ENCODE results near the gene PSMD1.

The PSMD1 gene

DNA sequence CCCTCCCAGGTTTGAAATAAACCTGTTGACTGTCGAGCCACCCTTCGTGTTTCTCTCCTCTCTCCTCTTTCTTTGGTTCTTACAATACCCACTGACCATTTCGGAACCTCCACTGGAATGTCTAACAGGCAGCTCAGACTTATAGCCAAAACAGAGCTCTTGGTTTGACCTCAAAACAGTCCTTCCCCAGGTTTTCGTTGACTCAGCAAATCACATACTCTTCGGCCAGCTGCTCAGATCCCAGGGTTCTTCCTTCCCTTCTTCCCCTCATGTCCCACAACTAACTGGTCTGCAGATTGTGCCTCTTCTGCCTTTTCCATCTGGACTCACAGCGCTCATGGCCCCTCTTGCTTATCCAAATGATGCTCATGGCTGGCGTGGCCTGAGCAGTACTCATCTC is 146.4 kb downstream of the PSMD1 start:
- Histone ChIP-seq H3K4me1 (ENCODE audit: control insufficient read depth in 1 of 2, insufficient read depth in 1 of 2, low read depth in 1 of 2, low read length in 1 of 2) (peaks cover 6 to 9% of the 10 kb centered on the region in 2 experiments), H3K36me3 (no peaks in the 10 kb centered on the region), H3K4me3 (ENCODE audit: low read depth in 1 of 2, low read length in 1 of 2) (no peak overlapping the region), H3K9me3 (no peaks in the 10 kb centered on the region), H3K27ac (no peak overlapping the region), H3K27me3 (peaks cover 9% of the 10 kb centered on the region)
- TF ChIP-seq, protein P1, sequence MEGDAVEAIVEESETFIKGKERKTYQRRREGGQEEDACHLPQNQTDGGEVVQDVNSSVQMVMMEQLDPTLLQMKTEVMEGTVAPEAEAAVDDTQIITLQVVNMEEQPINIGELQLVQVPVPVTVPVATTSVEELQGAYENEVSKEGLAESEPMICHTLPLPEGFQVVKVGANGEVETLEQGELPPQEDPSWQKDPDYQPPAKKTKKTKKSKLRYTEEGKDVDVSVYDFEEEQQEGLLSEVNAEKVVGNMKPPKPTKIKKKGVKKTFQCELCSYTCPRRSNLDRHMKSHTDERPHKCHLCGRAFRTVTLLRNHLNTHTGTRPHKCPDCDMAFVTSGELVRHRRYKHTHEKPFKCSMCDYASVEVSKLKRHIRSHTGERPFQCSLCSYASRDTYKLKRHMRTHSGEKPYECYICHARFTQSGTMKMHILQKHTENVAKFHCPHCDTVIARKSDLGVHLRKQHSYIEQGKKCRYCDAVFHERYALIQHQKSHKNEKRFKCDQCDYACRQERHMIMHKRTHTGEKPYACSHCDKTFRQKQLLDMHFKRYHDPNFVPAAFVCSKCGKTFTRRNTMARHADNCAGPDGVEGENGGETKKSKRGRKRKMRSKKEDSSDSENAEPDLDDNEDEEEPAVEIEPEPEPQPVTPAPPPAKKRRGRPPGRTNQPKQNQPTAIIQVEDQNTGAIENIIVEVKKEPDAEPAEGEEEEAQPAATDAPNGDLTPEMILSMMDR (IDR thresholded peaks at IDR 0.05), result no peak

DNA sequence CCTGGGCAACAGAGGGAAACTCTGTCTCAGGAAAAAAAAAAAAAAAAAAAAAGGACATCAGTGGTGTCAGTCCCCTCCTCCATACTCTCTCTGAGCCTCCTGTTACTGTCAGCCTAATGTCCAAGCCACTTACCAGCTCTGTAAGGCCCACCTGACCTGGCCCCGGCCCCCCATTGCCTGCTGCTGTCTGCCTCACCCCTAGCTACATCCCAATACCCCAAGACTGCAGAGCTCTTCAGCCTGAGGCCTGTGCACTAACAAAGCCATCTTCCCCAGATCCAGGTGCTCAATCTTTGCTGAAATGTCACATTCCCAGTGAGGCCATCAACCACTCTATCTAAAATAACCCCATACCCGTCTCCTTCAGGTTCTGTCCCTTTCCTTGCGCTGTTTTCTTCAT is 147.5 kb downstream of the PSMD1 start:
- no peak overlapping the region for H3K27ac ChIP-seq
- TF ChIP-seq, protein P1 (IDR thresholded peaks at IDR 0.05), result no peak
- no peak overlapping the region for H3K4me3 ChIP-seq (ENCODE audit: low read depth in 1 of 2, low read length in 1 of 2)
- H3K36me3 ChIP-seq, result no peaks in the 10 kb centered on the region
- H3K9me3 ChIP-seq, result no peaks in the 10 kb centered on the region
- H3K4me1 ChIP-seq (ENCODE audit: control insufficient read depth in 1 of 2, insufficient read depth in 1 of 2, low read depth in 1 of 2, low read length in 1 of 2), result peaks cover 0 to 2% of the 10 kb centered on the region in 2 experiments
- peaks cover 4% of the 10 kb centered on the region for H3K27me3 ChIP-seq

DNA sequence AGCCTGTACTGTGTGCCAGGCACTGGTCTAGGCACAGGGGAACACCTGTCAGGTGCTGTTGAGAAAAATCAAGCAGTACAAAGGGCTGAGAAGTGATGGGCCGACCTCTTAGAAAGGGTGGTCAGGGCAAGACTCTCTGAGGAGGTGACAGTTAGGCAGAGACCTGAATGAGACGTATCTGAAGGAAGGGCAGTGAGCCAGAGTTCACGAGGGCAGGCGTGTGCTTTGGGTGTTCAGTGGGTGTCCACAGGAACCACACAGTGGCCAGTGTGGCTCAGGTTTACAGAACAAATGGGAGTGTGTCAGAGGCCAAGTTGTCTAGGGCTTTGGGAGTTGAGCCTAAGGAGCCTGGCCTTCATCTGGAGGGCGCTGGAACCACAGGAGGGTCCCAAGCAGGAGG is 147.9 kb downstream of the PSMD1 start:
- TF ChIP-seq, protein P1 (IDR thresholded peaks at IDR 0.05), result no peak
- H3K4me1 ChIP-seq (ENCODE audit: control insufficient read depth in 1 of 2, insufficient read depth in 1 of 2, low read depth in 1 of 2, low read length in 1 of 2), result no peaks in the 10 kb centered on the region
- H3K36me3 ChIP-seq, result no peaks in the 10 kb centered on the region
- H3K9me3 ChIP-seq, result no peaks in the 10 kb centered on the region
- H3K27me3 ChIP-seq, result no peaks in the 10 kb centered on the region
- no peak overlapping the region for H3K4me3 ChIP-seq (ENCODE audit: low read depth in 1 of 2, low read length in 1 of 2)
- H3K27ac ChIP-seq, result no peak overlapping the region

DNA sequence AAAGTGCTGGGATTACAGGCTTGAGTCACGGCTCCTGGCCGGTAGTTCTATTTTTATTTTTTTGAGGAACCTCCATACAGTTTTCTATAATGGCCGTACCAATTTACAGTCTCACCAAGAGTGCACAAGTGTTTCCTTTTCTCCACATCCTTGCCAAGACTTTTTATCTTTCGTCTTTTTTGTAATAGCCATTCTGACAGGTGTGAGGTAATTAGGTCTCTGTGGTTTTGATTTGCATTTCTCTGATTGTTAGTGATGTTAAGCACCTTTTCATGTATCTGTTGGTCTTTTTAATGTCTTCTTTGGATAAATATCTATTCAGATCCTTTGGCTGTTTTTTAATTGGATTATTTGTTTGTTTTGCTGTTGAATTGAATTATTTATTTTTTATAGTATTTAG is 151.1 kb downstream of the PSMD1 start:
- H3K27me3 ChIP-seq, result no peaks in the 10 kb centered on the region
- H3K36me3 ChIP-seq, result no peaks in the 10 kb centered on the region
- no peaks in the 10 kb centered on the region for H3K9me3 ChIP-seq
- H3K4me1 ChIP-seq (ENCODE audit: control insufficient read depth in 1 of 2, insufficient read depth in 1 of 2, low read depth in 1 of 2, low read length in 1 of 2), result no peaks in the 10 kb centered on the region
- H3K4me3 ChIP-seq (ENCODE audit: low read depth in 1 of 2, low read length in 1 of 2), result no peak overlapping the region
- TF ChIP-seq, protein P1 (IDR thresholded peaks at IDR 0.05), result no peak
- no peak overlapping the region for H3K27ac ChIP-seq

DNA sequence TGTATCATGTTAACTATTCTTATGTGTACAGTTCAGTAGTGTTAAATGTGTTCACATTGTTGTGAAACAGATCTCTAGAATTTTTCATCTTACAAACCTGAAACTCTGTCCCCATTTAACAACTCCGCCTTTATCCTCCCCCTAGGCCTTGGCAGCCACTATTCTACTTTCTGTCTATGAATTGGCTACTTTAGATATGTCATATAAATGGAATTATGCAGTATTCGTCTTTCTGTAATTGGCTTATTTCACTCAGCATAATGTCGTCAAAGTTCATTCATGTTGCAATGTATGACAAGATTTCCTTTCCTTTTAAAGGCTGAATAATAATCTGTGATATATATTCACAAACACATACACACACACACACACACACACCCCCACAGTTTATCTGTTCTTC is 154.1 kb downstream of the PSMD1 start:
- Histone ChIP-seq H3K4me3 (ENCODE audit: low read depth in 1 of 2, low read length in 1 of 2) (no peak overlapping the region), H3K4me1 (ENCODE audit: control insufficient read depth in 1 of 2, insufficient read depth in 1 of 2, low read depth in 1 of 2, low read length in 1 of 2) (no peaks in the 10 kb centered on the region), H3K9me3 (no peaks in the 10 kb centered on the region), H3K27ac (no peak overlapping the region), H3K36me3 (no peaks in the 10 kb centered on the region), H3K27me3 (no peaks in the 10 kb centered on the region)
- TF ChIP-seq, protein P1 (IDR thresholded peaks at IDR 0.05), result no peak

DNA sequence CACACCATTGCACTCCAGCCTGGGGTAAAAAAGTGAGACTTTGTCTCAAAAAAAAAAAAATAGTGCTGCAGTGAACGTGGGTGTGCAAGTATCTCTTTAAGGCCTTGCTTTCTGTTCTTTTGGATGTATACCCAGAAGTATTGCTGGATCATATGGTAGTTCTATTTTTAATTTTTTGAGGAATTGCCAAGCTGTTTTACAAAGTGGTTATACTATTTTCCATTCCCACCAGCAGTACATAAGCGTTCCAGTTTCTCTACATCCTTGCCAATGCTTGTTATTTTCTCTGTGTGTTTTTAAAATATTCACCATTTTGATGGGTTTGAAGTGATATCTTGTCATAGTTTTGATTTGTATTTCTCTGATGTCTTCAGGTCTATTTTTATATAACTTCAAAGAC is 154.8 kb downstream of the PSMD1 start:
- Histone ChIP-seq H3K4me1 (ENCODE audit: control insufficient read depth in 1 of 2, insufficient read depth in 1 of 2, low read depth in 1 of 2, low read length in 1 of 2) (no peaks in the 10 kb centered on the region), H3K4me3 (ENCODE audit: low read depth in 1 of 2, low read length in 1 of 2) (no peak overlapping the region), H3K27me3 (no peaks in the 10 kb centered on the region), H3K9me3 (no peaks in the 10 kb centered on the region), H3K27ac (no peak overlapping the region), H3K36me3 (no peaks in the 10 kb centered on the region)
- TF ChIP-seq, protein P1 (IDR thresholded peaks at IDR 0.05), result no peak
